Neural progenitor cell (in vitro differentiated cells): ENCODE results near the gene TNFRSF6B. TPM values are rescaled to one million over a fixed set of nuclear protein-coding genes. Genes with fewer than 3 reads are reported as not detected.

ENCODE experiments used
- DNase-seq: peaks from one replicate; pipeline ENCODE4 v3.0.0-alpha.2; 2016; ENCODE audit warnings: low spot score
- H2AFZ ChIP-seq: fragments of 200-600 bp; sonication (generic); replicated peaks from 2 replicates; pipeline ENCODE4 v1.6.1; 2016; ENCODE audit warnings: antibody characterized with exemption
- H3F3A ChIP-seq: fragments of 200-600 bp; sonication (generic); 2 replicates; pipeline ENCODE4 v1.6.1; 2016; ENCODE audit warnings: antibody characterized with exemption, low read depth
- H3K27ac ChIP-seq: fragments of 200-600 bp; sonication (generic); 2 replicates; pipeline ENCODE4 v1.5.1; 2016; ENCODE audit warnings: mild to moderate bottlenecking
- H3K27me3 ChIP-seq: fragments of 200-600 bp; sonication (generic); 2 replicates; pipeline ENCODE4 v1.6.1; 2016; ENCODE audit warnings: mild to moderate bottlenecking, moderate library complexity
- H3K36me3 ChIP-seq: fragments of 200-600 bp; sonication (generic); 2 replicates; pipeline ENCODE4 v1.5.1; 2016
- H3K4me1 ChIP-seq: fragments of 200-600 bp; sonication (generic); 2 replicates; pipeline ENCODE4 v1.6.1; 2016; ENCODE audit warnings: mixed run types
- H3K4me2 ChIP-seq: fragments of 200-600 bp; sonication (generic); 2 replicates; pipeline ENCODE4 v1.6.1; 2016
- H3K4me3 ChIP-seq: fragments of 200-600 bp; sonication (generic); 2 replicates; pipeline ENCODE4 v1.5.1; 2016
- H3K79me2 ChIP-seq: fragments of 200-600 bp; sonication (generic); 2 replicates; pipeline ENCODE4 v1.6.1; 2016; ENCODE audit warnings: low read depth
- H3K9ac ChIP-seq: fragments of 200-600 bp; sonication (generic); 2 replicates; pipeline ENCODE4 v1.6.1; 2016
- H3K9me3 ChIP-seq: fragments of 200-600 bp; sonication (generic); 2 replicates; pipeline ENCODE4 v1.5.1; 2016; ENCODE audit warnings: low read depth
- H4K20me1 ChIP-seq: fragments of 200-600 bp; sonication (generic); 2 replicates; pipeline ENCODE4 v1.6.1; 2016; ENCODE audit warnings: low read depth
- H3K27ac Mint-ChIP-seq: 3 replicates; pipeline ENCODE4 v1.8.0; 2021; ENCODE audit warnings: mixed read lengths
- H3K27me3 Mint-ChIP-seq: 2 replicates; pipeline ENCODE4 v1.8.0; 2022; ENCODE audit warnings: low read depth, mild to moderate bottlenecking, inconsistent platforms, moderate library complexity, mixed read lengths; ENCODE audit not compliant: insufficient read depth
- H3K36me3 Mint-ChIP-seq: 3 replicates; pipeline ENCODE4 v1.8.0; 2021; ENCODE audit warnings: mixed read lengths
- H3K4me1 Mint-ChIP-seq: 3 replicates; pipeline ENCODE4 v1.8.0; 2021; ENCODE audit warnings: mixed read lengths
- H3K4me3 Mint-ChIP-seq: 3 replicates; pipeline ENCODE4 v1.8.0; 2021; ENCODE audit warnings: mild to moderate bottlenecking, moderate library complexity, mixed read lengths
- H3K9me3 Mint-ChIP-seq: 3 replicates; pipeline ENCODE4 v1.8.0; 2020; ENCODE audit warnings: mixed read lengths
- EZH2 ChIP-seq: fragments of 200-600 bp; sonication (generic); IDR thresholded peaks from 2 replicates; pipeline ENCODE4 v1.6.1; 2017; ENCODE audit warnings: antibody characterized with exemption, mild to moderate bottlenecking, moderate library complexity
- EZH2phosphoT487 ChIP-seq: fragments of 200-600 bp; sonication (generic); IDR thresholded peaks from 2 replicates; pipeline ENCODE4 v1.6.1; 2017; ENCODE audit warnings: antibody characterized with exemption
- total RNA-seq: library from RNA; depleted of rRNA; stranded (reverse); fragments of >200 nt; gene quantifications from 2 replicates; pipeline ENCODE4 v1.2.3, GENCODE V29; 2015; ENCODE audit warnings: low replicate concordance
- TF ChIP-seq, protein P1 (sequence below): fragments of 200-600 bp; sonication (generic); IDR thresholded peaks from 2 replicates; pipeline ENCODE4 v1.5.1; 2017; ENCODE audit warnings: antibody characterized with exemption, mild to moderate bottlenecking

Gene TNFRSF6B
- total RNA-seq, 1 donor from 2014 or later = not detected

DNA sequence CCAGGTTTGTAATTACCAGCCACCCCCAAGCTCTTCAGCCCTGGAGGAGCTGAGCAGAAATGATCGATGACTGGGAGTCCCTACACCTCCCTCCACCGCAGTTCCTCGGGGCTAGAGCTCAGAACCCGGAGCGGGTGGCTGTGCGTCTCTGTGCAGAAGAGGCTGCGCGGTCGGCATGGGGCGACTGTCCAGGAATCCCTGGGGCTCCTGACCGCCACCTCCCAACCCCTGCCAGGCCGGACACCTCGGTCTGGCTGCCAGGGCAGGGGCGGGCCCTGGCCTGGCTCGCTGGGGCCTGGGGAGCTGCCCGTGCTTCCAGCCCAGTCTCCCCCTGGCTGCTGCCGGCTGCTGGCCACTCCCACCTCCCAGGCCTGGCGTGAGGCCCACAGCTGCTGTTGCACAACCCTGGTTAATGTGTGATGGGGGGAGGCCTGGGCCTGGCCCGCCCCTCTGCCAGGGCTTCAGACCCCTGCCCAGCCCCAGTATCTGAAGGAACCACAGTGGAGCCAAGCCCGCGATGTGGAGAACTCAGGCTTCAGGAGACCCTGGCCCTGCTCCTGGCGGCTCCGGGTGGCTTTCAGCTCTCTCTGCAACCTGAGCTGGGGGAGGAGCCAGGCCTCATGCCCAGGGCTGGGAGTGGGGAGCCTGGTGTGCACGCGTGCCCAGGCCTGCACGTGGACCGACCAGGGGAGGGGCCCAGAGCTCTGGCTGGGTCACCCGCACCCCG is 44.3 kb downstream of the TNFRSF6B start:
- Histone ChIP-seq H3K4me2 (peak overlapping the region; percentile 91), H3K4me1 (peaks cover 33% of the 10 kb centered on the region), H3K27me3 (peaks cover 24% of the 10 kb centered on the region), H3K27ac (peak overlapping the region; percentile 24), H4K20me1 (peaks cover 48% of the 10 kb centered on the region), H3K9ac (peak overlapping the region; percentile 57), H3K79me2 (peaks cover 8% of the 10 kb centered on the region), H3K9me3 (no peaks in the 10 kb centered on the region), H2AFZ (no peak overlapping the region), H3F3A (peaks cover 45% of the 10 kb centered on the region), H3K36me3 (no peaks in the 10 kb centered on the region), H3K4me3 (peak overlapping the region; percentile 90)
- H3K4me1 Mint-ChIP-seq = peaks cover under 1% of the 10 kb centered on the region
- no peaks in the 10 kb centered on the region for H3K9me3 Mint-ChIP-seq
- H3K27me3 Mint-ChIP-seq = peaks cover 8% of the 10 kb centered on the region
- no peak overlapping the region for H3K27ac Mint-ChIP-seq
- peak overlapping the region; percentile 84 for H3K4me3 Mint-ChIP-seq
- no peak for TF ChIP-seq EZH2
- TF ChIP-seq, protein P1, sequence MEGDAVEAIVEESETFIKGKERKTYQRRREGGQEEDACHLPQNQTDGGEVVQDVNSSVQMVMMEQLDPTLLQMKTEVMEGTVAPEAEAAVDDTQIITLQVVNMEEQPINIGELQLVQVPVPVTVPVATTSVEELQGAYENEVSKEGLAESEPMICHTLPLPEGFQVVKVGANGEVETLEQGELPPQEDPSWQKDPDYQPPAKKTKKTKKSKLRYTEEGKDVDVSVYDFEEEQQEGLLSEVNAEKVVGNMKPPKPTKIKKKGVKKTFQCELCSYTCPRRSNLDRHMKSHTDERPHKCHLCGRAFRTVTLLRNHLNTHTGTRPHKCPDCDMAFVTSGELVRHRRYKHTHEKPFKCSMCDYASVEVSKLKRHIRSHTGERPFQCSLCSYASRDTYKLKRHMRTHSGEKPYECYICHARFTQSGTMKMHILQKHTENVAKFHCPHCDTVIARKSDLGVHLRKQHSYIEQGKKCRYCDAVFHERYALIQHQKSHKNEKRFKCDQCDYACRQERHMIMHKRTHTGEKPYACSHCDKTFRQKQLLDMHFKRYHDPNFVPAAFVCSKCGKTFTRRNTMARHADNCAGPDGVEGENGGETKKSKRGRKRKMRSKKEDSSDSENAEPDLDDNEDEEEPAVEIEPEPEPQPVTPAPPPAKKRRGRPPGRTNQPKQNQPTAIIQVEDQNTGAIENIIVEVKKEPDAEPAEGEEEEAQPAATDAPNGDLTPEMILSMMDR = no peak
- no peak for TF ChIP-seq EZH2phosphoT487
- H3K36me3 Mint-ChIP-seq = peaks cover 3% of the 10 kb centered on the region
- peak; percentile 83 for DNase-seq

DNA sequence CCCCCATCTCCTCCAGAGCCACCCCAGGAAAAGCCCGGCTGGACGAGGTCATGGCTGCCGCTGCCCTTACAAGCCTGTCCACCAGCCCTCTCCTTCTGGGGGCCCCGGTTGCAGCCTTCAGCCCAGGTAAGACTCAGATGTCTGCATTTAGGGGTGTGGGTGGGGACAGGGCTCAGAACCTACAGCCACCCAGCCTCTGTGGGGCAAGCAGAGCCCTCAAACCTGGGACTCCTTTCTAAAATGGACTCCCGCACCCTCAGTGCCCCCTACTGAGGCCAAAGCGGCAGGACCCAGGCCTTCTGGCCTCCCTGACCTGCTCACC is 44.9 kb downstream of the TNFRSF6B start:
- Histone ChIP-seq H3K9me3 (no peaks in the 10 kb centered on the region), H3K79me2 (peaks cover 8% of the 10 kb centered on the region), H3K9ac (no peak overlapping the region), H3K27ac (no peak overlapping the region), H3K4me2 (peak overlapping the region; percentile 91), H4K20me1 (peaks cover 43% of the 10 kb centered on the region), H3F3A (peaks cover 45% of the 10 kb centered on the region), H2AFZ (no peak overlapping the region), H3K4me3 (peak overlapping the region; percentile 90), H3K36me3 (no peaks in the 10 kb centered on the region), H3K4me1 (peaks cover 33% of the 10 kb centered on the region), H3K27me3 (peaks cover 23% of the 10 kb centered on the region)
- Mint-ChIP-seq H3K36me3 (peaks cover 4% of the 10 kb centered on the region), H3K4me3 (peak overlapping the region; percentile 84), H3K4me1 (peaks cover 2% of the 10 kb centered on the region), H3K27ac (no peak overlapping the region), H3K27me3 (peaks cover 7% of the 10 kb centered on the region), H3K9me3 (no peaks in the 10 kb centered on the region)
- TF ChIP-seq EZH2phosphoT487 = no peak
- TF ChIP-seq, protein P1 = no peak
- TF ChIP-seq EZH2 = no peak
- no peak for DNase-seq

DNA sequence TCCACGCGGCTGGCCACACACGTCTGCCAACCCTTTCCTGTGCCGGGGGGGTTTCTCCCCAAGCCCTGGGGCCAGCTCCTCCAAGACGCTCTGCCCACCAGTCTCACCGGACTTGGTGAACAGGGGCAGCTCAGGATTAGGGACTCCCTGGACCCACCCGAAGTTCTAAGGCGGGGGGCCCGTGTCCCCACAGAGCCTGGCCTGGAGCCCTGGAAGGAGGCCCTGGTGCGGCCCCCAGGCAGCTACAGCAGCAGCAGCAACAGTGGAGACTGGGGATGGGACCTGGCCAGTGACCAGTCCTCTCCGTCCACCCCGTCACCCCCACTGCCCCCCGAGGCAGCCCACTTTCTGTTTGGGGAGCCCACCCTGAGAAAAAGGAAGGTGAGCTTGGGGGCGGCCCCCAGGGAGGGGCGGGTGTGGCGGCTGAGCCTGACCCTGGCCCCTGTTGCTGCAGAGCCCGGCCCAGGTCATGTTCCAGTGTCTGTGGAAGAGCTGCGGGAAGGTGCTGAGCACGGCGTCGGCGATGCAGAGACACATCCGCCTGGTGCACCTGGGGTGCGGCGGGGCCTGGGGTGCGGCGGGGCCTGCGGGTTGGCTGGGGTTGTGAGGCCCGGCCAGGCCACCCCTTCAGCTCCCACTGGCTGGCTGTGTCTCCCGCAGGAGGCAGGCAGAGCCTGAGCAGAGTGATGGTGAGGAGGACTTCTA is 45.4 kb downstream of the TNFRSF6B start:
- peaks cover 8% of the 10 kb centered on the region for H3K79me2 ChIP-seq
- no peaks in the 10 kb centered on the region for H3K9me3 ChIP-seq
- peaks cover 6% of the 10 kb centered on the region for H3K27me3 Mint-ChIP-seq
- no peak overlapping the region for H3K27ac ChIP-seq
- H3K4me2 ChIP-seq = peak overlapping the region; percentile 91
- no peaks in the 10 kb centered on the region for H3K9me3 Mint-ChIP-seq
- peaks cover 4% of the 10 kb centered on the region for H3K36me3 Mint-ChIP-seq
- TF ChIP-seq EZH2phosphoT487 (no peak), EZH2 (no peak)
- TF ChIP-seq, protein P1 = no peak
- peaks cover 18% of the 10 kb centered on the region for H3K27me3 ChIP-seq
- peak overlapping the region; percentile 90 for H3K4me3 ChIP-seq
- no peak for DNase-seq
- H3F3A ChIP-seq = peaks cover 45% of the 10 kb centered on the region
- no peak overlapping the region for H2AFZ ChIP-seq
- H3K4me1 ChIP-seq = peaks cover 31% of the 10 kb centered on the region
- no peak overlapping the region for H3K27ac Mint-ChIP-seq
- peaks cover 2% of the 10 kb centered on the region for H3K4me1 Mint-ChIP-seq
- peaks cover 38% of the 10 kb centered on the region for H4K20me1 ChIP-seq
- H3K4me3 Mint-ChIP-seq = peak overlapping the region; percentile 84
- no peak overlapping the region for H3K9ac ChIP-seq
- no peaks in the 10 kb centered on the region for H3K36me3 ChIP-seq
